ENCODE data around the gene PSG5. TPM values are rescaled to one million over a fixed set of nuclear protein-coding genes. Genes with fewer than 3 reads are reported as not detected.

The PSG5 gene
- total RNA-seq, 2 experiments from 2014 or later: not detected

Other genes starting within 250 kb of the PSG5 start
- not detected for gene PSG7, start 249.3 kb downstream of the PSG5 start, total RNA-seq
- gene PSG11, start 160.1 kb downstream of the PSG5 start, total RNA-seq: not detected
- not detected for gene PSG2, start 103.8 kb downstream of the PSG5 start, total RNA-seq
- gene PSG4, start 19.1 kb upstream of the PSG5 start, total RNA-seq: not detected
- gene PSG9, start 83.0 kb upstream of the PSG5 start, total RNA-seq: not detected
- gene CD177, start 167.2 kb upstream of the PSG5 start, total RNA-seq: not detected
- not detected for gene TEX101, start 228.4 kb upstream of the PSG5 start, total RNA-seq